ENCODE measurements around the gene NUDT19. TPM values are rescaled to one million over a fixed set of nuclear protein-coding genes. Genes with fewer than 3 reads are reported as not detected.
"Not testable (repeated sequence)": the region's sequence is repeated elsewhere in the genome, so short reads cannot be mapped to it uniquely, and the experiment has no call there.

NUDT19 gene
- total and polyA plus RNA-seq, 7 donors: 6.1 to 10.7 (median 6.7) TPM

DNA sequence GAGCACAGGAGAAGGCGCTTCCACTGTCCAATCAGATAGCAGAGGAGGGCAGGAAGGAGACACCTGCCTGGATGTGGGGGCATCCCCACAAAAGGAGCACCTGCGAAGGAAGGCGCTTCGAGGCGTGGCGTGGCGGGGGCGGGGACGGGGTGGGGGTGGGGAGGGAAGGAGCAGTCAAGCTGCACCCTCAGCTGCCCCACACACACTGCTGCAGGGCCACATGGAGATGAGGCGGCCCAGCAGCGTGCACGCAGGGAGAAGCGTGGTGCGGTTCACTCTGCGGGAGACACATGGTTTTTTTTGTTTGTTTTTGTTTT lies 38.1 kb upstream of the NUDT19 start:
- 20 to 69% methylated on average over 15 of the region's 15 CpGs for WGBS, 2 donors
- TF ChIP-seq EP300 (IDR thresholded peaks at IDR 0.05): no peak
- TF ChIP-seq CTCF (IDR thresholded peaks at IDR 0.05): no peak
- TF ChIP-seq POLR2AphosphoS5 (IDR thresholded peaks at IDR 0.05): no peak
- TF ChIP-seq POLR2A (IDR thresholded peaks at IDR 0.05): no peak
- Histone ChIP-seq H3K9me3 (no peaks in the 10 kb centered on the region), H3K4me3 (no peak overlapping the region), H3K4me1 (peaks cover 0 to 20% (median 19%) of the 10 kb centered on the region in 4 donors), H3K27ac (no peak overlapping the region), H3K36me3 (peaks cover 9 to 55% (median 22%) of the 10 kb centered on the region in 4 donors), H3K27me3 (no peaks in the 10 kb centered on the region)
- intact Hi-C loops (cut with DNase I): no loop called here
- no peak for DNase-seq

DNA sequence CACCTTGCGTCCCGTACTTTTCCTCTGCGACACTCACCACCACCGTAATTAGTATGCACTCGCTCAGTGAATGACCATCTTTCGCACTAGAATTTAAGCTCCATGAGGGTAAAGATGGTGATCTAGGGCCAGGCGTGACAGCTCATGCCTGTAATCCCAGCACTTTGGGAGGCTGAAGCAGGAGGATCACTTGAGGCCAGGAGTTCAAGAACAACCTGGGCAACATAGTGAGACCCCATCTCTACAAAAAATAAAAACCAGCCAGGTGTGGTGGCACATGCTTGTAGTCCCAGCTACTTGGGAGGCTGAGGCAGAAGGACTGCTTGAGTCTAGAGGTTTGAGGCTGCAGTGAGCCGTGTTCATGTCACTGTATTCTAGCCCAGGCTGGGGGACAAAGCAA lies 35.2 kb upstream of the NUDT19 start:
- H3K27ac ChIP-seq; DNase-seq; H3K9me3 ChIP-seq; H3K4me3 ChIP-seq; H3K27me3 ChIP-seq; intact Hi-C loops (cut with DNase I): not testable (repeated sequence)
- 98 to 99% methylated on average over 8 of the region's 8 CpGs for WGBS, 2 donors
- Histone ChIP-seq H3K4me1 (peaks cover 0 to 20% (median 18%) of the 10 kb centered on the region in 4 donors), H3K36me3 (peaks cover 0 to 42% (median 12%) of the 10 kb centered on the region in 4 donors)

GRCh38 chr19:32658075-32658474 lies 33.5 kb upstream of the NUDT19 start:
- H3K27ac ChIP-seq: no peak overlapping the region
- no peaks in the 10 kb centered on the region for H3K9me3 ChIP-seq
- 94 to 95% methylated on average over 10 of the region's 10 CpGs for WGBS, 2 donors
- no peak for DNase-seq
- H3K4me3 ChIP-seq: no peak overlapping the region
- intact Hi-C loops (cut with DNase I): no loop called here
- no peak for TF ChIP-seq POLR2AphosphoS5 (IDR thresholded peaks at IDR 0.05)
- no peak for TF ChIP-seq EP300 (IDR thresholded peaks at IDR 0.05)
- H3K27me3 ChIP-seq: no peaks in the 10 kb centered on the region
- peaks cover 0 to 3% (median 1%) of the 10 kb centered on the region in 4 donors for H3K4me1 ChIP-seq
- peaks cover 0 to 42% (median 12%) of the 10 kb centered on the region in 4 donors for H3K36me3 ChIP-seq

DNA sequence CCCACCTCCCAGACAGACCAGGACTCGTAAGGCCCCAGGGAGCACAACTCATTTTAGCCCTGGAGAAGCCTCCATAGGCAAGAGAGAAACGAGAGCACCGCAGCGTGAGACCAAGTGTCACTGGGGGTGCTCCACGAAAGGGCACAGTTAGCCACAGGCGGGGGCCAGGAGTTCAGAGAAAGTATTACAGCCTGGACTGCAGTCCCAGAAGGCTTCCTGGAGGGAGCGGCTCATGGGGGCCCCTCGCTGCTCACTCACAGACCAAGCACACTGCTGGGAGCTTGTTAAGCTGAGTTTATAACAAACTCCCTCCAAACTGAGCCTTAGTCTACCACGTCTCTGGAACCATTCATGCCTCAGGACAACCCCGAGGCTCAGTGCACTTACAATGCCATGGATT lies 33.1 kb upstream of the NUDT19 start:
- no peak for TF ChIP-seq POLR2AphosphoS5 (IDR thresholded peaks at IDR 0.05)
- TF ChIP-seq CTCF (IDR thresholded peaks at IDR 0.05): no peak
- TF ChIP-seq EP300 (IDR thresholded peaks at IDR 0.05): no peak
- TF ChIP-seq POLR2A (IDR thresholded peaks at IDR 0.05): no peak
- 86 to 92% methylated on average over 10 of the region's 10 CpGs for WGBS, 2 donors
- Histone ChIP-seq H3K27me3 (no peaks in the 10 kb centered on the region), H3K9me3 (no peaks in the 10 kb centered on the region), H3K27ac (no peak overlapping the region), H3K4me1 (no peaks in the 10 kb centered on the region), H3K36me3 (peaks cover 0 to 42% (median 12%) of the 10 kb centered on the region in 4 donors), H3K4me3 (no peak overlapping the region)
- no peak for DNase-seq
- intact Hi-C loops (cut with DNase I): no loop called here

- H3K4me1 ChIP-seq: peaks cover 0 to 8% (median 2%) of the 10 kb centered on the region in 4 donors
- 95% methylated on average over 7 of the region's 7 CpGs for WGBS, 2 donors
- intact Hi-C loops (cut with DNase I): no loop called here
- no peaks in the 10 kb centered on the region for H3K27me3 ChIP-seq
- H3K27ac ChIP-seq: no peak overlapping the region
- H3K9me3 ChIP-seq: no peaks in the 10 kb centered on the region
- no peak for TF ChIP-seq POLR2AphosphoS5 (IDR thresholded peaks at IDR 0.05)
- TF ChIP-seq POLR2A (IDR thresholded peaks at IDR 0.05): no peak
- TF ChIP-seq CTCF (IDR thresholded peaks at IDR 0.05): no peak
- no peak for TF ChIP-seq EP300 (IDR thresholded peaks at IDR 0.05)
- H3K4me3 ChIP-seq: no peak overlapping the region
- peaks cover 0 to 23% (median 4%) of the 10 kb centered on the region in 4 donors for H3K36me3 ChIP-seq
- no peak for DNase-seq
Observed at GRCh38 chr19:32661318-32661717, 30.3 kb upstream of the NUDT19 start.

GRCh38 chr19:32662186-32662585 lies 29.4 kb upstream of the NUDT19 start:
- Histone ChIP-seq H3K4me3 (no peak overlapping the region), H3K27me3 (no peaks in the 10 kb centered on the region), H3K27ac (no peak overlapping the region), H3K36me3 (peaks cover 0 to 18% (median 6%) of the 10 kb centered on the region in 4 donors), H3K9me3 (no peaks in the 10 kb centered on the region), H3K4me1 (peaks cover 0 to 9% (median 3%) of the 10 kb centered on the region in 4 donors)
- TF ChIP-seq POLR2A (IDR thresholded peaks at IDR 0.05): no peak
- no peak for TF ChIP-seq POLR2AphosphoS5 (IDR thresholded peaks at IDR 0.05)
- TF ChIP-seq EP300 (IDR thresholded peaks at IDR 0.05): no peak
- TF ChIP-seq CTCF (IDR thresholded peaks at IDR 0.05): no peak
- intact Hi-C loops (cut with DNase I): no loop called here
- no peak for DNase-seq
- 47 to 54% methylated on average over 3 of the region's 3 CpGs for WGBS, 2 donors
